ENCODE measurements around the gene ESYT2.

ESYT2 gene

GRCh38 chr7:158796667-158797066 lies 32.6 kb downstream of the ESYT2 start:
- no peak for DNase-seq

- DNase-seq, result no peak
Observed at GRCh38 chr7:158795272-158795671, 34.0 kb downstream of the ESYT2 start.

- DNase-seq, result no peak
Observed at GRCh38 chr7:158791107-158791506, 38.2 kb downstream of the ESYT2 start.

GRCh38 chr7:158789842-158790241 lies 39.5 kb downstream of the ESYT2 start:
- DNase-seq, result no peak

- DNase-seq, result no peak
Observed at GRCh38 chr7:158786898-158787297, 42.4 kb downstream of the ESYT2 start.

GRCh38 chr7:158784270-158784669 lies 45.0 kb downstream of the ESYT2 start:
- DNase-seq, result no peak

GRCh38 chr7:158783595-158783994 lies 45.7 kb downstream of the ESYT2 start:
- DNase-seq, result no peak

GRCh38 chr7:158782761-158783401 lies 46.4 kb downstream of the ESYT2 start:
- no peak for DNase-seq

GRCh38 chr7:158781974-158782664 lies 47.2 kb downstream of the ESYT2 start:
- no peak for DNase-seq

- no peak for DNase-seq
Observed at GRCh38 chr7:158781217-158781973, 47.9 kb downstream of the ESYT2 start.

GRCh38 chr7:158779061-158780000 lies 50.0 kb downstream of the ESYT2 start:
- no peak for DNase-seq

GRCh38 chr7:158778471-158778870 lies 50.8 kb downstream of the ESYT2 start:
- no peak for DNase-seq

GRCh38 chr7:158777793-158778192 lies 51.5 kb downstream of the ESYT2 start:
- no peak for DNase-seq

- no peak for DNase-seq
Observed at GRCh38 chr7:158776474-158776873, 52.8 kb downstream of the ESYT2 start.

GRCh38 chr7:158774952-158775351 lies 54.4 kb downstream of the ESYT2 start:
- no peak for DNase-seq

GRCh38 chr7:158772916-158773315 lies 56.4 kb downstream of the ESYT2 start:
- no peak for DNase-seq

GRCh38 chr7:158771213-158771834 lies 58.0 kb downstream of the ESYT2 start:
- no peak for DNase-seq

GRCh38 chr7:158767707-158768106 lies 61.6 kb downstream of the ESYT2 start:
- DNase-seq, result no peak

- DNase-seq, result no peak
Observed at GRCh38 chr7:158766570-158767281, 62.6 kb downstream of the ESYT2 start.

- no peak for DNase-seq
Observed at GRCh38 chr7:158765020-158765419, 64.3 kb downstream of the ESYT2 start.

GRCh38 chr7:158763454-158764033 lies 65.8 kb downstream of the ESYT2 start:
- DNase-seq, result no peak

Measured in central memory CD4-positive, alpha-beta T cell (primary cell).